RWPE2 (cell line): ENCODE measurements around the gene SORL1.

Source experiments
- ATAC-seq: fragments of 200-7000 bp; cut with Tn5 transposase; 3 replicates; pipeline ENCODE4 v1.9.1; 2021; ENCODE audit warnings: low read depth
- DNase-seq: peaks from one replicate; pipeline ENCODE4 v3.0.0-alpha.2; 2020; ENCODE audit warnings: low spot score
- H3K27ac ChIP-seq: fragments of 450-650 bp; 2 replicates; pipeline ENCODE4 v1.5.1; 2017; ENCODE audit warnings: mild to moderate bottlenecking; ENCODE audit not compliant: poor library complexity, severe bottlenecking
- H3K27me3 ChIP-seq: fragments of 250-450 bp; sonication (Bioruptor Pico); 2 replicates; pipeline ENCODE4 v1.5.1; 2021; ENCODE audit warnings: mild to moderate bottlenecking, moderate library complexity; ENCODE audit not compliant: insufficient read depth, poor library complexity, severe bottlenecking
- H3K36me3 ChIP-seq: fragments of 250-450 bp; sonication (Bioruptor Pico); 2 replicates; pipeline ENCODE4 v1.5.1; 2020; ENCODE audit warnings: low read depth, mild to moderate bottlenecking, moderate library complexity
- H3K4me1 ChIP-seq: fragments of 250-450 bp; sonication (Bioruptor Pico); 2 replicates; pipeline ENCODE4 v1.5.1; 2021; ENCODE audit warnings: mild to moderate bottlenecking, moderate library complexity; ENCODE audit not compliant: insufficient read depth, poor library complexity, severe bottlenecking
- H3K4me3 ChIP-seq: fragments of 250-450 bp; sonication (Bioruptor Pico); 2 replicates; pipeline ENCODE4 v1.5.1; 2021; ENCODE audit warnings: mild to moderate bottlenecking, moderate library complexity; ENCODE audit not compliant: severe bottlenecking
- H3K9me3 ChIP-seq: fragments of 250-450 bp; sonication (Bioruptor Pico); 2 replicates; pipeline ENCODE4 v1.5.1; 2021; ENCODE audit warnings: mild to moderate bottlenecking, moderate library complexity; ENCODE audit not compliant: severe bottlenecking
- CTCF ChIP-seq: fragments of 450-650 bp; IDR thresholded peaks from one replicate; pipeline ENCODE4 v1.5.1; 2017; ENCODE audit warnings: mild to moderate bottlenecking, moderate library complexity; ENCODE audit not compliant: poor library complexity, severe bottlenecking

SORL1 gene

GRCh38 chr11:121461843-121462242 lies 9.7 kb downstream of the SORL1 start:
- ATAC-seq: no peak
- Histone ChIP-seq H3K4me1 (peaks cover 44% of the 10 kb centered on the region), H3K9me3 (no peaks in the 10 kb centered on the region), H3K27me3 (no peaks in the 10 kb centered on the region), H3K36me3 (no peaks in the 10 kb centered on the region), H3K27ac (no peak overlapping the region), H3K4me3 (no peak overlapping the region)
- no peak for TF ChIP-seq CTCF
- no peak for DNase-seq

- Histone ChIP-seq H3K9me3 (no peaks in the 10 kb centered on the region), H3K27me3 (no peaks in the 10 kb centered on the region), H3K4me3 (no peak overlapping the region), H3K36me3 (no peaks in the 10 kb centered on the region), H3K4me1 (peaks cover 55% of the 10 kb centered on the region), H3K27ac (peak overlapping the region; percentile 94)
- no peak for ATAC-seq
- DNase-seq: no peak
- no peak for TF ChIP-seq CTCF
Observed at GRCh38 chr11:121463689-121464335, 11.7 kb downstream of the SORL1 start.

- Histone ChIP-seq H3K4me1 (peaks cover 55% of the 10 kb centered on the region), H3K36me3 (no peaks in the 10 kb centered on the region), H3K9me3 (no peaks in the 10 kb centered on the region), H3K4me3 (no peak overlapping the region), H3K27me3 (no peaks in the 10 kb centered on the region), H3K27ac (peak overlapping the region; percentile 94)
- no peak for TF ChIP-seq CTCF
- DNase-seq (peak; percentile 83), ATAC-seq (peak; percentile 79)
Observed at GRCh38 chr11:121464352-121464946, 12.3 kb downstream of the SORL1 start.

- Histone ChIP-seq H3K27ac (peak overlapping the region; percentile 94), H3K27me3 (no peaks in the 10 kb centered on the region), H3K36me3 (no peaks in the 10 kb centered on the region), H3K4me1 (peaks cover 55% of the 10 kb centered on the region), H3K9me3 (no peaks in the 10 kb centered on the region), H3K4me3 (no peak overlapping the region)
- no peak for ATAC-seq
- no peak for TF ChIP-seq CTCF
- no peak for DNase-seq
Observed at GRCh38 chr11:121465709-121466062, 13.6 kb downstream of the SORL1 start.
